Frontal cortex (tissue), 4 donors: ENCODE measurements around the gene ZNF333. TPM values are rescaled to one million over a fixed set of nuclear protein-coding genes. Genes with fewer than 3 reads are reported as not detected.
"Not testable (repeated sequence)": the region's sequence is repeated elsewhere in the genome, so short reads cannot be mapped to it uniquely, and the experiment has no call there.

Experiments
- DNase-seq, 2 donors: peaks; one replicate each; pipeline ENCODE4 v3.0.0; 2012; ENCODE audit warnings: low spot score in 2 of 2
- FAIRE-seq: peaks from 2 replicates; lab custom pipeline; 2012; peaks lifted over from hg19 to GRCh38; lab: Jason Lieb, UNC
- total RNA-seq: library from RNA; depleted of rRNA; stranded (reverse); fragments of >200 nt; gene quantifications from one replicate; pipeline ENCODE4 v1.2.3, GENCODE V29; 2014
- donor health status: control.
- donor health status: control.
- donor health status: control.

Gene ZNF333
- total RNA-seq, 1 donor from 2014 or later, result 33.4 TPM

- FAIRE-seq, DNase-seq: not testable (repeated sequence)
Measured at GRCh38 chr19:14781713-14782536, 92.1 kb downstream of the ZNF333 start.

GRCh38 chr19:14782626-14783409 lies 93.0 kb downstream of the ZNF333 start:
- DNase-seq (no peak), FAIRE-seq (no peak)

Other genes starting within 250 kb of the ZNF333 start
- not detected for gene PTGER1, start 214.7 kb upstream of the ZNF333 start, total RNA-seq
- 39.1 TPM for gene GIPC1, start 193.9 kb upstream of the ZNF333 start, total RNA-seq
- gene DNAJB1, start 171.7 kb upstream of the ZNF333 start, total RNA-seq, result 32.6 TPM
- gene TECR, start 160.5 kb upstream of the ZNF333 start, total RNA-seq, result 13.9 TPM
- 151 TPM for gene NDUFB7, start 118.0 kb upstream of the ZNF333 start, total RNA-seq
- gene CLEC17A, start 107.0 kb upstream of the ZNF333 start, total RNA-seq, result not detected
- not detected for gene ADGRE3, start 15.2 kb upstream of the ZNF333 start, total RNA-seq
- under 0.01 TPM for gene ADGRE2, start 88.5 kb downstream of the ZNF333 start, total RNA-seq
- gene OR7A5, start 145.1 kb downstream of the ZNF333 start, total RNA-seq, result not detected
- gene OR7C1, start 145.1 kb downstream of the ZNF333 start, total RNA-seq, result not detected
- gene OR7A10, start 158.9 kb downstream of the ZNF333 start, total RNA-seq, result not detected
- gene OR7A17, start 196.1 kb downstream of the ZNF333 start, total RNA-seq, result not detected